GM18520 (cell line): ENCODE measurements around the gene ACSM2B.
"Not testable (repeated sequence)": the region's sequence is repeated elsewhere in the genome, so short reads cannot be mapped to it uniquely, and the experiment has no call there.

ENCODE experiments used
- ATAC-seq: cut with Tn5 transposase; IDR thresholded peaks from one replicate; pipeline ENCODE4 v1.9.1; 2021; ENCODE audit not compliant: unreplicated experiment

Gene ACSM2B

DNA sequence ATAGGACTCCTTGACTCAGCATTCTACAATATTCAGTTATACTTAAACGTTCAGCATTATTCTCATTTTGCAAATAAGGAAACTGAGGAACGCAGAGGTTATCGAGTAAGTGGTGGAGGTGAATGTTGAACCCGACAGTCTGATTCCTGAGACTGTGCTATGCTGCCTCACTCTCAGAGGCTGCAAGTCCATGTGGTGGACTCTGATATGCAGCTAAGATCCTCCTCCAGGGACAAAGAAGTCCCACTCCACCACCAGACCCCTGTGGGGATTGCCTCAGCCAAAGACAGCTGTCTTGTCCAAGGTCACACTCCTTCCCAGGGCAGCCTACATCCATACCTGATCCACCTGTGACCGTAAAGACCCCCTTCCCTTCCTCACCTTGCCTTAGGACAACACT lies 37.5 kb downstream of the ACSM2B start:
- ATAC-seq = no peak

DNA sequence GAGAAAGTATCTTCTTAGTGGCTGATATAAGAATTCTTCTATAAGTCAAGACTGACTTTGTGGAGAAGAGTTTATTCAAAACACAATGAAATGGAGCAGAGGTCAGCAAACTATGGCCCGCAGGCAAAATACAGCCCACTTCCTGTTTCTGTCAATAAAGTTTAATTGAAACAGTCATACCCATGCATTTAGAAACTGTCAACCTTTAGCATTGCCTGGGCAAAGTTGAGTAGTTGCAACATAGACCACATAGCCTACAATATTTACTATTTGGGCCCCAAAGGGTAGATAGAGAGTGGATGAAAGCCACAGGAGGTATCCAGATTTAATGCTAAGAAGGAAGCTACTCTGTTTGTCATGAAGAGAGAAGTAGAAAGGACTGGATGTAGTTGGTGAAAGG lies 38.0 kb downstream of the ACSM2B start:
- ATAC-seq = no peak

DNA sequence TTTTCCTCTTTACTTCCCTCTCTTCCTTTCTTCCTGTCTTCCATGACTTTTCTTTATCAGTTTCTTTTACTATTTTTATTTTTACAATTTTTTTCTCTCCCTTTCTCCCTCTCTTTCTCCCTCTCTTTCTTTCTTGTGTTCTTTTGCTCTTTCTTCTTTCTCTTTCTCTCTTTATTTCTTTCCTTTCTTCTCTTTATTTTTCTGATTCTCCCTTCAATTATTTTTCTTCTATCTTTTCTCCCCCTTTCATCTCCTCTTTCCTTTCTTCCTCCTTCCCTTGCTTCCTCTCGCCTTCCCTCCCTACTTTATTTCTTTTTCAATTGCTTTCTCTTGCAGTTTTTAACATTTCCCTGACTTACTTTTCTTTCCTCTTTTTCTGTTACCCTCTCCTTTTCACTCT lies 39.5 kb downstream of the ACSM2B start:
- not testable (repeated sequence) for ATAC-seq

DNA sequence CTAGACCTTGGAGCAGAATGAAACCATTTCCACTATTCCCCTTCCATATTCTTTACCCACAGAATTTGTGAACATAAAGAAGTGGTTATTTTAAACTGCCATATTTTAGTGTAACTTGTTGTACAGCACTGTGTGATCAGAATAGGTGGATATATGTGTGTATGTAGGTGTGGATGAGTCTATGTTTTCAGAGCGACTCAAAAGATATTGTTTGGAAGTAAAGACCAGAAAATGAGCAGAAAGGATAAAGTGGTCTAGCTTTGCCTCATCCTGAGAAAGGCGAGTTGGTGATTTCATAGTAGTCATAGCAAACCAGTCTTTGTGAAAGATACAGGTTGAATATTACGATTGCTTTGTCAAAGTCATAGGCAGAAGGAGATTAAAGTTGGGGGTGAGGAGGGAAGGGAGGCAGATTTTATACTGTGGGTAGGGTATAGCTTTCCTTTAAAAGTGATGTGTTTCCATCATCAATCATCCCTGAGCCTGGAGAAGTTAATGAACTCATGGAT lies 43.8 kb downstream of the ACSM2B start:
- ATAC-seq = not testable (repeated sequence)

DNA sequence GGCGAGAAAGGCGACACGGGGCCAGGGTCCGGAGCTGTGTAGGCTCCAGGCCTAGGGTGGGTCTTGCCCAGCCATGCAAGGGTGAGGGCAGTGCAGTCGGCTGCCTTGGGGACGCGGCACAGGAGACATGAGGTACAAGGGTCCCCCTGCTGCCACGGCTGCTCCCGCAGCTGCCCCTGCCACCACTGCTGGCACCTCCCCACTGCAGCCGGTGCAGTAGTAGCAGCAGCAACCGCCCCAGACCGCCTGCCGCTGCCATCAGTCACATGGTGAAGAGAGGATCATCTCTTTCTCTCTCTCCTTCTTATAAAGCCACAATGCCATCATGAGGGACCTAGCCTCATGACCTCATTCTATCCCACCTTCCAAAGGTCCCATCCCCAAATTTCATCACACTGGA lies 44.4 kb downstream of the ACSM2B start:
- ATAC-seq = not testable (repeated sequence)

DNA sequence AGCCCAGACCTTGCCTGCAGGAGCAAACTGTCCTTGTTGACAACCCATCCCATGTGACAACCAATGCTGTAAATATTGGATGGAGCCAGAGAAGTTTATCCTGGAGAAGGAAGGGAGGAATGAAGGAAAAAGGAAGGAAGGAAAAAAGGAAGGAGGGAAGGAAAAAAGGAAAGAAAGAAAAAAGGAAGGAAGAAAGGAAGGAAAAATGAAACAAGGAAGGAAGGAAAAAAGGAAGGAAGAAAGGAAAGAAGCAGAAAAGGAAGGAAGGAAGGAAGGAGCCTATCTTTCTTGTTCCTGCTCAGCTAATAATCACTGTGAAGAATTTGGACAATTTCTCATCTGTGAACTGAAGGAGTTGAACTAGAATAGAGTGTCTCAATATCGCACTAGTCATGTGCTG lies 56.1 kb downstream of the ACSM2B start:
- no peak for ATAC-seq

DNA sequence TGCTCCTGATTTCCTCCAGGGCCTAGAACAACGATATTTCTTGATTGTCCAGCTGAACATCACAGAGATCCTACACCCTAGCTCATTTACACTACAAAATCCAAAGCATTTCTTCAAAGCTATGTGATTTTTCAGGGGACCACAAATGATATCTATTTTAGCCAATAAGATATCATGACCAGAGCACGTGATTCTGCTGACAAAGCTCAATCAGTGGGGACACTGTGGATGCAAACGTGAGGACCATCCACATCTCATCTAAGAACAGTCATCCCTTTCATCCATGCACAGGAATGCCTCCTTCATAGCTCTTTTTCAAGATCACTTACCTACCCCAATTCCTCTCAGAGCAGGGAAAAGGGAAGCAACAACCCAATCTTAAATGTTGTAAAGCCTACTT lies 56.9 kb downstream of the ACSM2B start:
- no peak for ATAC-seq

DNA sequence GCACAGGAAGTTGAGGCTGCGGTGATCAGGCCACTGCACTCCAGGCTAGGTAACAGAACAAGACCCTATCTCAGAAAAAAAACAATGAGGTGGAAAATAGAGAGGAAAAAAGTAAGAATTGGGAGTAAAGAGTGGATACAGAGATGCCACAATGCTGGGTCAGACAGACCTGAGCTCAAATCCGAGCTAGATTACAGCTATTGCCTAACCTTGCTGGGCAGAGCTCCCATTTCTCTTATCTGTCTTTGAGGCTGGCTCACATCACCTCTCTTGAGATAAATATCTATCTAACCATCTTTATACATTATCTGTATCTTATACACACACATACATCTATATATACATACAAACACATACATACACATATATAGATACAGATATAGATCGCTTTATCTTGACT lies 59.0 kb downstream of the ACSM2B start:
- ATAC-seq = no peak

DNA sequence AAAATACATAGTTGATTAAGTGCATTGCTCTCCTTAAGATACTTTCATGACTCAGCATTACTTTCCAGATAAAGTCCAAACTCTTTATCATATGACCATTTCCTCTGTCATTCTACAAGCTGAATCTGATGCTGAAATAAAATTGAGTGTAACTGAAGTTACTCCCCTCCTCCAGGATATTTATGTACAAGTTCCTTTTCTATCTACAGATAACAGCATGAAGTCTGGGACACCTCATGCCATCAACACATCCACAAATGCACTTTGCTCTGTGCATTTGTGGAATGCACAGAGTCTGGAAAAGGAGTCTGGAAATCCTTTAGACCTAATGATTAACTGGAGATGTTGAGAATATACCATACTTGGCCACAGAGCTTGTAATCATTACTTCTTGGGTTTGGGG lies 60.5 kb downstream of the ACSM2B start:
- no peak for ATAC-seq

DNA sequence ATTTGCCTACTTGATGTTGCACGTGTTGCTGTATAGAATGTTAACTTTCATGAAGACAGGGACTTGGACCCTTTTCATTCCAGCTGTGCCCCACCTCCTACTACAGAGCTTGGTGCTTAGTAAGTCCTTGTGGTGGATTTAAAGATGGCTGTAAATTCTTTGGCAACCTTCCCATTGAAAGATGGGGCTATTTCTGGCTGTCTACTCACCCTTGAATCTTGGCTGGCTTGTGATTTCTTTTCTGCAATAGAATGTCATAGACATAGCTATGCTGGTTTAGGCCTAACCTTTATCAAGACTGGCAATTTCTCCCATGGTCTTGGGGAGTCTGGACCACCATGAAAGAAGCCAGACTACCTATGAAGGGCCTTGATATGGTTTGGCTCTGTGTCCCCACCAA lies 65.8 kb downstream of the ACSM2B start:
- ATAC-seq = no peak

DNA sequence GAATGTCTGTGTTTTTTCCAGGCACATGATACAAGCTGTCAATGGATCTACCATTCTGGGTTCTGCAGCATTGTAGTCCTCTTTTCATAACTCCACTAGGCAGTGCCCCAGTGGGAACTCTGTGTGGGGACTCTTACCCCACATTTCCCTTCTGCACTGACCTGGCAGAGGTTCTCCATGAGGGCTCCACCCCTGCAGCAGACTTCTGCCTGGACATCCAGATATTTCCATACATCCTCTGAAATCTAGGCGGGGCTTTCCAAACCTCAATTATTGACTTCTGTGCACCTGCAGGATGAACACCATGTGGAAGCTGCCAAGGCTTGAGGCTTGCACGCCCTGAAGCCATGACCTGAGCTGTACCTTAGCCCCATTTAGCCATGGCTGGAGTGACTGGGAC lies 68.9 kb downstream of the ACSM2B start:
- no peak for ATAC-seq

DNA sequence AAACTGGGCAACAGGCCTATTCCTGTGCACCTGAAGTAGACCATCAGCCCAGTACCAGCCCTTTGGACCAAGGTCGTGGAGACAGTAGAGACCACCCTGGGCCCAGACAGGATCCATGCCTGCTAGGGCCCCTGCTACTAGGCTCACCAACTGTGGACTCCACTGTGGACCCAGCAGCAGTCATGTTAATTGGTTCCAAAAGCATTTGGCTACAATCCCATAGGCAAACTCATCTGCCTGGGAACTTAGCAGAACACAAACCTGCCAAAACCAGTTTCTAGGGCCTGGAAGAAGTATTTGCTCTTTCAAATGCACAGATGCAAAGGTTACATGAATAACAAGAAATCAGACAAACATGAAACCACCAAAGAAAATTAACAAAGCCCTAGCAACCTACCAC lies 71.7 kb downstream of the ACSM2B start:
- ATAC-seq = no peak

DNA sequence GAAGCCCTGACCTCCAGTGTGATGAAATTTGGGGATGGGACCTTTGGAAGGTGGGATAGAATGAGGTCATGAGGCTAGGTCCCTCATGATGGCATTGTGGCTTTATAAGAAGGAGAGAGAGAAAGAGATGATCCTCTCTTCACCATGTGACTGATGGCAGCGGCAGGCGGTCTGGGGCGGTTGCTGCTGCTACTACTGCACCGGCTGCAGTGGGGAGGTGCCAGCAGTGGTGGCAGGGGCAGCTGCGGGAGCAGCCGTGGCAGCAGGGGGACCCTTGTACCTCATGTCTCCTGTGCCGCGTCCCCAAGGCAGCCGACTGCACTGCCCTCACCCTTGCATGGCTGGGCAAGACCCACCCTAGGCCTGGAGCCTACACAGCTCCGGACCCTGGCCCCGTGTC lies 84.7 kb downstream of the ACSM2B start:
- not testable (repeated sequence) for ATAC-seq

DNA sequence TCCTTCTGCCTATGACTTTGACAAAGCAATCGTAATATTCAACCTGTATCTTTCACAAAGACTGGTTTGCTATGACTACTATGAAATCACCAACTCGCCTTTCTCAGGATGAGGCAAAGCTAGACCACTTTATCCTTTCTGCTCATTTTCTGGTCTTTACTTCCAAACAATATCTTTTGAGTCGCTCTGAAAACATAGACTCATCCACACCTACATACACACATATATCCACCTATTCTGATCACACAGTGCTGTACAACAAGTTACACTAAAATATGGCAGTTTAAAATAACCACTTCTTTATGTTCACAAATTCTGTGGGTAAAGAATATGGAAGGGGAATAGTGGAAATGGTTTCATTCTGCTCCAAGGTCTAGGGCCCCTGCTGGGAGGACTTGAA lies 85.2 kb downstream of the ACSM2B start:
- ATAC-seq = not testable (repeated sequence)
